Left renal cortex interstitium (tissue), 4 donors: ENCODE data around the gene NKX1-1. TPM values are rescaled to one million over a fixed set of nuclear protein-coding genes. Genes with fewer than 3 reads are reported as not detected.
"Not testable (repeated sequence)": the region's sequence is repeated elsewhere in the genome, so short reads cannot be mapped to it uniquely, and the experiment has no call there.

Experiments used
- DNase-seq, 4 donors: peaks; one replicate each; pipeline ENCODE4 v3.0.0-alpha.2; 2013; ENCODE audit warnings: low read depth in 4 of 4, low spot score in 2 of 4, missing footprints in 1 of 4
- polyA plus RNA-seq, 4 donors: library from polyadenylated mRNA; unstranded; fragments of 120-200 nt; gene quantifications; one replicate each; pipeline ENCODE4 v1.2.1, GENCODE V29; 2013; ENCODE audit not compliant: insufficient read length in 4 of 4

NKX1-1 gene
- polyA plus RNA-seq, result not detected

- no peak for DNase-seq
Observed at GRCh38 chr4:1406394-1406980, at the start of gene NKX1-1. Gene NKX1-1, minus strand, starts transcription at chr4:1406442. Its CDS starts 0 bp downstream, at chr4:1406442.

- no peak for DNase-seq
Observed at GRCh38 chr4:1453731-1454130, 47.5 kb upstream of the NKX1-1 start.

- DNase-seq, result no peak
Observed at GRCh38 chr4:1452431-1453051, 46.3 kb upstream of the NKX1-1 start.

GRCh38 chr4:1451752-1452122 lies 45.5 kb upstream of the NKX1-1 start:
- no peak for DNase-seq

DNA sequence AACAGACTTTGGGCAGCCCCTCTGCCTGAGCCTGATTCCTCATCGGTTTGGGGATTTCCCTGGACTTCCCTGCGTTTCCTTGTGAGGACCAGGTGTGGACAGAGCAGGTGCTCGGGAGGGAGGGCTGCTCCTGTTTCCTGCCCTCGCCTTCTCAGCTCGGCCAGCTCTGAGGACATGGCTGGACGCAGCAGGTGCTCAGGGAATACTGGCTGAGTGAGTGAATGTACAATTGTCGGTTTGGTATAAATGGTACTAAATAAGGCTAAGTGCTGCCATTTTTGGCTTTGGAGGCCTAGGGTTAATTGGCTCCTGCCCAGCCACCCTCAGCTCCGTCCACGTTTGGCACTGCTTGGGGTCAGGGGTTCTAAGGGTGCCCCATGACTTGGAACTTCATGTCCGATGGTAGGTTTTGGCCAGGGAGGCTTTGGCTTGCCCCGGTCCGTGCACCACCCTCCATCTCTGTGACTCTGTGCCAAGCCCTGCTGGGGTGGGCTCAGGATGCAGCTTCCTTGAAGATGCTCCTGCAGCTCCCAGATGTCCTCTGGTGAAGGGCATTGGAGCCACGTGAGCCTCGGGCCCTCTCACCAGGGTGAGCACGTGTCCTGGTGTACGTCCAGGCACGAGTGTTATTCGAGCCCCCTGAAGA lies 45.0 kb upstream of the NKX1-1 start:
- DNase-seq, result no peak

DNA sequence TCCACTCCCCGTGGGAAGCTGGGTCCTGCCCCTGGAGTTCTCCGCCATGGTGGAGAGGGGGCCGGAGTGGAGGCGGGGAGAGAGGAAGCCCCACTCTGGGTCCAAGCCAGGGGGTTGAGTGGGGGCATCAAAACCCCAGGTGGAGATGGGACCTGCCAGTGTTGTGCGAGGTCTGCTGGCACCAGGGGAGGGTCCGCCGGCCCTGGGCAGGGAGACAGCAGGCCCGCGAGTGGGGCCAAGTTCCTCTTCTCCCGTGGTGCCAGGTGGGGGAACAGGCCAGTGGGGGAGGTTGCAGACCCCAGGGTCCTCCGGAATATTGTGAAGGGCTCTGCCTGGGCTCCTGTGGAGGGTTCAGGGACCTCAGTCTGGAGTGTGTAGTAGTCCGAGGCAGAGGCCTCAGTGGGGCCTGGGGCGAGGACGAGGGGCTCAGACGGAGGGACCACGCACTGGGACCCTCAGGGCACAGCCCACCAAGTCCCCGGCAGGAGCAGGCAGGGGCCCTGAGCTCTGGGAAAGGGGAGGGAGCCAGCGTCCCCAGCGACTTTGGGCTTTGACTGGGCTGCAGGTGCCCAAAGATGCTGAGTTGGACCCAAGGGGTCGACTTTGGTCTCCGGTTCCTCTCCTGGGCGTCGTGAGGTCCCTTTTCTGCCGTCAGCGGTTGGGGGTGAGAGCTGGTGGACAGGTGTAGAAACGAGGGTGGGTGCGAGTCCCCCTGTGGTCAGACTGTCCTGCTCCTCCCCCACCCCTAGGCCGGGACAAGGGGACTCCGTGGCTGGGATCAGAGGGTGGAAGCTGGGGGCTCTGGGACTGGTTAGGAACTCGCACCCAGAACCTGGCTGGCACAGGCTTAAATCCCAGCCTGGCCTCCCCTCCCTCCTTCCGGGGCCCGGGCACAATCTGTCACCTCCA lies 43.8 kb upstream of the NKX1-1 start:
- no peak for DNase-seq

- no peak for DNase-seq
Observed at GRCh38 chr4:1449475-1449832, 43.2 kb upstream of the NKX1-1 start.

- DNase-seq, result no peak
Observed at GRCh38 chr4:1448589-1449420, 42.6 kb upstream of the NKX1-1 start.

DNA sequence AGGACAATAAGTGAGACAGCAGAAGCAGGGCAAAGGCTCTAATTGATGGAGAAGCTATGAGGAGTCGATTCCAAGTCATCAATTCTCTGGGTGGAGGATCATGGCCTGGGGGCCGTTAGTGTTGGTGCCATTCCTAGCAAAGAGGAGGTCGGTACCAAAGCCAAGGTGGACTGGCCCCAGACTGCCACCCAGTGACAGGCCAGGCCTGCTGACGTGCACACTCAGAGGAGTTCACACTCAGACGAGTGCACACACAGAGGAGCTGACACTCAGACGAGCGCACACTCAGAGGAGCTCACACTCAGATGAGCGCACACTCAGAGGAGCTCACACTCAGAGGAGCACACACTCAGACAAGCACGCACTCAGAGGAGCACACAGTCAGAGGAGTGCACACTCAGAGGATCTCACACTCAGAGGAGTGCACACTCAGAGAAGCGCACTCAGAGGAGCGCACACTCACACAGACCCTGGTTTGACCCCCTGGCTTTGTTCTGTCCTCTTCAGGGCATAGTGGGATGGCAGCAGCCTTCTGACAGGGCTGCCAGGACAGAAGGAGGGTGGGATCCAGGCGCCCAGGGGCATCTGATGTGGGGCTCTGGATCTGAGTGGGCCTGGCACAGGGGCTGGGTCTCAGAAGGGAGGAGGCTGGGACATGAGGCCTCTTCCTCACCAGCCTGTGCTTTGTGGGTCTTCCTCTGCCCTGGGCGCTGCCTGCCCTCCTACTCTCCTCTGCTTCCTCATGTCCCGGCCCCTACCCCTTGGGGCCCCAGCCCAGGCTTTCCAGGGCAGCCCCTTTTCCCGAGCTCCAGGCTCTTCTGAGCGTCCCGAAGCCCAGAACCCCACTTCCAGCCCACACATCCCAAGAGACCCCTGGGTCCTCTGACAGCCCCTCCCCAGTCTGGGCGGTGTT lies 41.7 kb upstream of the NKX1-1 start:
- no peak for DNase-seq

- DNase-seq, result no peak
Observed at GRCh38 chr4:1446502-1447386, 40.5 kb upstream of the NKX1-1 start.

GRCh38 chr4:1445716-1446445 lies 39.6 kb upstream of the NKX1-1 start:
- DNase-seq, result no peak

DNA sequence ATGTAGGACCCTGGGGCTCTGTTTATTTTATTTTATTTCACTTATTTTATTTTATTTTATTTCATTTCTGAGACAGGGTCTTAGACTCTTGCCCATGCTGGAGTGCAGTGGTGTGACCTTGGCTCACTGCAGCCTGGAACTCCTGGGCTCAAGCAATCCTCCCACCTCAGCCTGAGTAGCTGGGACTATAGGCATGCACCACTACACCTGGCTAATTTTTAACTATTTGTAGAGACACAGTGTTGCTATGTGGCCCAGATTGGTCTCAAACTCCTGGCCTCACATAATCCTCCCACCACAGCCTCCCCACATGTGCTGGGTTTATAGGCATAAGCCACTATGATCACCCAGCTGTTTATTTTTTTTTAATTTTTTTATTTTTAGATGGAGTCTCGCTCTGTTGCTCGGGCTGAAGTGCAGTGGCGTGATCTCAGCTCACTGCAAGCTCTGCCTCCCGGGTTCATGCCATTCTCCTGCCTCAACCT lies 37.5 kb upstream of the NKX1-1 start:
- not testable (repeated sequence) for DNase-seq

GRCh38 chr4:1427010-1427409 lies 20.8 kb upstream of the NKX1-1 start:
- DNase-seq, result no peak

GRCh38 chr4:1421657-1422056 lies 15.4 kb upstream of the NKX1-1 start:
- no peak for DNase-seq

DNA sequence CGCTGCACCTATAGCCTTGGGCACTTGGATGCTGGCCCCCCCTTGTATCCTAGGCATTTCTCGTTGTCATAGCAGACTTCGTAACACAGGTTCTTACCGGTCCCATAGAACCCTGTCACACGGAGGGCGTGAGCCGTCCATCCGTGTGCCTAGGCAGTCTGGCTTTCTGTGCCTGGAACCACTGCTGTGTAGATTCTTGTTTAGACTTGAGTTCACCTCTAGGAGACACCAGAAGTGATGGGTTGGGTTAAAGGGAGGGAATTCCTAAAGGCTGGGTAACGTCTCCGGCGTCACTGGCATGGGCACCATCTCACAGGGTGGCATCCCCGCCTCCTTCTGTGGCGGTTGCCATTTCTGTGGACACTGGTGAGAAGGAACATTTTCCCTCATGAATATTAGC lies 13.5 kb upstream of the NKX1-1 start:
- no peak for DNase-seq

- no peak for DNase-seq
Observed at GRCh38 chr4:1418494-1419285, 12.4 kb upstream of the NKX1-1 start.
